ENCODE measurements around the gene ELMO3. TPM values are rescaled to one million over a fixed set of nuclear protein-coding genes. Genes with fewer than 3 reads are reported as not detected.
A peak's percentile ranks its signal among the peaks of the same experiment; 100 is the strongest.

ELMO3 gene
- total and polyA plus RNA-seq, 2 of the 13 experiments (the other 11 are each of a cell fraction or from before 2014, with no cell fraction given): 2.6 to 4.0 TPM

DNA sequence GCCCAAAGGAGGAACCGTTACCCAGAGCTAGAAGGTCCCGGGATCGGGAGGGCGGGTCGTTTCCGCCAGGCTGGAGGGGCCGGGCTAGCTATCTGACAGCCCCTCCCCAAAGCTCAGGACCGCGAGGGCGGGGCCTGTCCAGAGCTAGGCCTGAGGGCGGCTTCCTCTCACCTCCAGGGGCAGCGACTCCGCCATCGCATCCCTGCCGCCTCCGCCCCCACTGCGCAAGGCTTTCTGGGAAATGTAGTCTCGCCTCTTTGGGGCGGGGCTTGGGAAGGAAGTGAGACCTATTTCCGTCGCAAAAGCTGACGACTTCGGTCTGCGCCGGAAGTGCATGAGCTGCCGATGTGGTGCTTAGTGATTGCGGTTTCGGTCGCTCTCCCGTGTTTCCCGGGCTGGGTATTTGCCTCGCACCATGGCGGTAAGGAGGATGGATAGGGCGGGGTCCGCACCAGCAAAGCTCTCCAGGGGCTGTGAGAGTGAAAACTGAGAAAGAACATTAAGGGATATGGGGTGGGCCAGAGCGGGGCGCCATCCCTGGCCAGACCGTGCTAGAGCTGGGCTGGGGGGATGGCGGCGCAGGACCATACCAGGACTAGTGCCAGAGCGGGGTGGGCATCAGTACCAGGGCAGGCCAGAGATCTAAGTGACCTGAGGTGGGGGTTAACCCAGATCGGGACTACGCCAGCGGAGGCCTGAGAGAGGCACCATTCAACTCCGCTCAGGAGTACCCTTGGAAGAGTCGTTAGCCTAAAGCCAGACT, 28.1 kb downstream of the ELMO3 start, which contains the start of gene TMEM208 (continued):
- TF ChIP-seq PRDM15 (CRISPR knock-in tag; IDR thresholded peaks at IDR 0.05): no peak
- TF ChIP-seq, protein P1, sequence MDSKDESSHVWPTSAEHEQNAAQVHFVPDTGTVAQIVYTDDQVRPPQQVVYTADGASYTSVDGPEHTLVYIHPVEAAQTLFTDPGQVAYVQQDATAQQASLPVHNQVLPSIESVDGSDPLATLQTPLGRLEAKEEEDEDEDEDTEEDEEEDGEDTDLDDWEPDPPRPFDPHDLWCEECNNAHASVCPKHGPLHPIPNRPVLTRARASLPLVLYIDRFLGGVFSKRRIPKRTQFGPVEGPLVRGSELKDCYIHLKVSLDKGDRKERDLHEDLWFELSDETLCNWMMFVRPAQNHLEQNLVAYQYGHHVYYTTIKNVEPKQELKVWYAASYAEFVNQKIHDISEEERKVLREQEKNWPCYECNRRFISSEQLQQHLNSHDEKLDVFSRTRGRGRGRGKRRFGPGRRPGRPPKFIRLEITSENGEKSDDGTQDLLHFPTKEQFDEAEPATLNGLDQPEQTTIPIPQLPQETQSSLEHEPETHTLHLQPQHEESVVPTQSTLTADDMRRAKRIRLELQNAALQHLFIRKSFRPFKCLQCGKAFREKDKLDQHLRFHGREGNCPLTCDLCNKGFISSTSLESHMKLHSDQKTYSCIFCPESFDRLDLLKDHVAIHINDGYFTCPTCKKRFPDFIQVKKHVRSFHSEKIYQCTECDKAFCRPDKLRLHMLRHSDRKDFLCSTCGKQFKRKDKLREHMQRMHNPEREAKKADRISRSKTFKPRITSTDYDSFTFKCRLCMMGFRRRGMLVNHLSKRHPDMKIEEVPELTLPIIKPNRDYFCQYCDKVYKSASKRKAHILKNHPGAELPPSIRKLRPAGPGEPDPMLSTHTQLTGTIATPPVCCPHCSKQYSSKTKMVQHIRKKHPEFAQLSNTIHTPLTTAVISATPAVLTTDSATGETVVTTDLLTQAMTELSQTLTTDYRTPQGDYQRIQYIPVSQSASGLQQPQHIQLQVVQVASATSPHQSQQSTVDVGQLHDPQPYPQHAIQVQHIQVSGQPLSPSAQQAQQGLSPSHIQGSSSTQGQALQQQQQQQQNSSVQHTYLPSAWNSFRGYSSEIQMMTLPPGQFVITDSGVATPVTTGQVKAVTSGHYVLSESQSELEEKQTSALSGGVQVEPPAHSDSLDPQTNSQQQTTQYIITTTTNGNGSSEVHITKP (CRISPR knock-in tag; IDR thresholded peaks at IDR 0.05; ENCODE audit: low read depth): no peak
- TF ChIP-seq HNRNPLL (IDR thresholded peaks at IDR 0.05; ENCODE audit: low read depth, low read length, poor library complexity, severe bottlenecking): peak; percentile 81
- TF ChIP-seq, protein P2, sequence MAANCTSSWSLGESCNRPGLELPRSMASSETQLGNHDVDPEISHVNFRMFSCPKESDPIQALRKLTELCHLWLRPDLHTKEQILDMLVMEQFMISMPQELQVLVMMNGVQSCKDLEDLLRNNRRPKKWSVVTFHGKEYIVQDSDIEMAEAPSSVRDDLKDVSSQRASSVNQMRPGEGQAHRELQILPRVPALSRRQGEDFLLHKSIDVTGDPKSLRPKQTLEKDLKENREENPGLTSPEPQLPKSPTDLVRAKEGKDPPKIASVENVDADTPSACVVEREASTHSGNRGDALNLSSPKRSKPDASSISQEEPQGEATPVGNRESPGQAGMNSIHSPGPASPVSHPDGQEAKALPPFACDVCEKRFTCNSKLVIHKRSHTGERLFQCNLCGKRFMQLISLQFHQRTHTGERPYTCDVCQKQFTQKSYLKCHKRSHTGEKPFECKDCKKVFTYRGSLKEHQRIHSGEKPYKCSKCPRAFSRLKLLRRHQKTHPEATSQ (CRISPR knock-in tag; IDR thresholded peaks at IDR 0.05; ENCODE audit: borderline replicate concordance): peak; percentile 61; the same call in 1 of the 2 replicates
- TF ChIP-seq ZNF839 (CRISPR knock-in tag; IDR thresholded peaks at IDR 0.05; ENCODE audit: borderline replicate concordance): peak; percentile 98; the same call in 1 of the 2 replicates
- TF ChIP-seq ELF1 (CRISPR knock-in tag; IDR thresholded peaks at IDR 0.05): peak; percentile 100
- peak; percentile 89 for TF ChIP-seq ZNF124 (CRISPR knock-in tag; IDR thresholded peaks at IDR 0.05)
- peak; percentile 99 for TF ChIP-seq ZNF143 (CRISPR knock-in tag; IDR thresholded peaks at IDR 0.05)
- no peak for TF ChIP-seq CENPT (CRISPR knock-in tag; IDR thresholded peaks at IDR 0.05; ENCODE audit: low read depth)
- no peak for TF ChIP-seq FOSL1 (CRISPR knock-in tag; IDR thresholded peaks at IDR 0.05; ENCODE audit: borderline replicate concordance)
- peak; percentile 92; the same call in 1 of the 2 replicates for TF ChIP-seq SMAD1 (CRISPR knock-in tag; IDR thresholded peaks at IDR 0.05; ENCODE audit: borderline replicate concordance, low read depth)
- peak; percentile 66 for TF ChIP-seq DR1 (CRISPR knock-in tag; IDR thresholded peaks at IDR 0.05)
- no peak; the same call in 1 of the 2 replicates for TF ChIP-seq RARA (CRISPR knock-in tag; IDR thresholded peaks at IDR 0.05)
- TF ChIP-seq TMF1 (CRISPR knock-in tag; IDR thresholded peaks at IDR 0.05; ENCODE audit: low read depth): no peak
- TF ChIP-seq ZNF552 (CRISPR knock-in tag; IDR thresholded peaks at IDR 0.05; ENCODE audit: borderline replicate concordance): no peak
- no peak for TF ChIP-seq ZFP41 (CRISPR knock-in tag; IDR thresholded peaks at IDR 0.05; ENCODE audit: borderline replicate concordance)
- no peak for TF ChIP-seq TFAP4 (IDR thresholded peaks at IDR 0.05; ENCODE audit: borderline replicate concordance, low read depth)
- TF ChIP-seq ARNT (IDR thresholded peaks at IDR 0.05): no peak

Measured in HepG2 (cell line).